ENCODE results near the gene WNT3.
"Not testable (repeated sequence)": the region's sequence is repeated elsewhere in the genome, so short reads cannot be mapped to it uniquely, and the experiment has no call there.

The WNT3 gene

DNA sequence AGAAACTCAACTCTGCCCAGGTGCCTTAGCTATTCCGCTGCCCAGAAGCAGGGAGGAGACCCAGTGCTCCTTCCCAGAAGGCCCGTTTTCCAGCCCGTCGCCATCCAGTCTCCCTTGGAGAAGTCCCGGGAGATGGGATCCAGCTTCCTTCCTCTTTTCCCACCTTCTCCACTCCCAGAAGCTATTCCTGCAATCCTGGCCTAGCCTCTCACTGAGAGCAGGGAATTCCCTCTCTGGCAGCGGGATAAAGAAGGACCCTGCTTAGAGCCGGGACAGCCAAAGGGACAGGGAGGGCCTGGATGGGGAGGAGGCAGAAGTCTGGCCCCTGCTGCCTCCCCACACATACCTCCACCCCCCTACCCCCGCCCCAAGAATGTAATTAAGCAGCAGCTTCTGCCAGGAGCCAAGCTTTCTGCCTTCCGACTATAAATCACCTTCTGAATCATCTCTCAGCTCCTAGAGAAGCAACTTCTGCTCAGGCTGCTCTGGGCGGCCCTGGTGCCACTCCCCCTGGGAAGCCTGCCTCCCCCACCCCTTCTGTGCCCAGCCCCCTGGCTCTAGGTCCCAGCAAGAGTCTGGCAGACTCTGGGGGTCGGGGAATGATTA lies 6.4 kb downstream of the WNT3 start:
- no peak for DNase-seq

DNA sequence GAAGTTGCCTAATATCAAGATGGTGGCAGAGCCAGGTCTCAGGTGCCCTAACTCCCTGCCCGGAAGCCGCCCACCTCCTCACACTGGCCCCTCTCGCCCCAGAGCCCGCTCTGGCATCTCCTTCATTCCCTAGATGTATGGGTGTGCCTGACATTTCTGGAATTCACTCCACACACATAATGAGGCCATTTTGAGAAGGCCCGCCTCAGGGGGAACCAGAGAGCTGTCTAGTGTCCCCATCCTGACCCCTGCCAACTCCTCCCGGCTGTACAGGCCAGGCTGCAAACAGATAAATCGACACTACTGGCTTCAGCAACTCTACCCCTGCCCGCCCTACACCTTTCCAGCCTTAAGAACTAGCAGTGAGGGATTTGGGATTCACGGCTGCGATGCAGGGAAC lies 7.7 kb downstream of the WNT3 start:
- no peak for DNase-seq

DNA sequence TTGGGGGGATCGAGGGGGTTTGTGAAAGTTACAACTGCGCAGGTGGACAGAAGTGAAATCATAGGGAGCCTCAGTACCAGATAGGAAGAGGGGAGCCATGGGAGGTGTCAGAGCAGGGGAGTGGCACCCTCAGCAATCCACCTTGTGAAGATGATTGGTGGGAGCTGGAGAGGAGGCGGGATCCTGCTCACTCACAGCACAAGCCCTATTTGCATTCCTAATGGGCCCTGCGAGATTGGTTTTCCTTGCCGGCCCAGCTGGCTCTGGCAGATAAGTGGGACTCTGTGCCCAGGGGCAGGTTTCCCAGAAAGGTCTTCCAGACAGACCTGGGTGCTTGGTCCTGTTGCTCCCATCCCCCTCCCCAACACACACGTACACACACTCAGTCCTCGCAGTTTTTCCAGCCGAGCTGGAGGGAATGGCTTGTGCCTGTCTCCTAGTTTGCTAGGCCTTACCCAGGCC lies 9.4 kb downstream of the WNT3 start:
- DNase-seq: no peak

DNA sequence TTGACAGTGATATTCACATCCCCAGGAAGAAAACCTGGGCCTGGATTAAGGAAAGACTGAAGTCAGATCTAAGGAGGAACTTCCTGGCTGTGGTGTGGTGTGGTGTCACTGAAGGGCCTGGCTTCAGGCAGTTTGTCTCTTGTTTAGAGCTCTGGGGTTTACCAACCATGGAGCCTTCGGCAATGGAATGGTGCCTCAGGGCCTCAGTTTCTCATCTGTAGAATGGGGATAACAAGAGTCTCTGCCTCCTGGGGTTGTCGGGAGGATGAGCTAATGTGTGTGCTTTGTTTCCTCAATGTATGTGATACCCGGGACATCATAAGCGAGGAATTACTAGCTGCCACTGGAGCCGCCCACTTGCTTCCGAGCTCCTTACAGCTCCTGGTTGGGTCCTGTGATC lies 12.7 kb downstream of the WNT3 start:
- DNase-seq: no peak

DNA sequence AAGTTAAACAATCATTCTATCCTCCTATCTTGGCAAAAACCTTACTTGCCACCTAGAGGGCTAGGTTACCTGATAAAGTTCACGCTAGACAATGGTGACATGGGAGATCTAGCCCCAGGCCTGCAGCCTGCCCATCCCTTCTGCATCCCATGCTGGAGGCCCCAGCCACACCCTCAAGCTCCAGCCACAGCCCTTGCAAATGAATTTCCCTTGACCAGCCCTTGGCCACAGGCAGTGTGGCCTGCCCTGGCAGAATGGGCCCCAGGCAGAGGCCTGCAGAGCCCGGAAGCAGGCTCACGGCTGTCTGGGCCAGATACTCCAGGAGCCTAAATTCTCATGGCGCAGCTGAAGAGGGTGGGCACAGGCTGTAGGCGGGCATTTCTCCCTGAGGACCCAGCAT lies 14.9 kb downstream of the WNT3 start:
- no peak for DNase-seq

DNA sequence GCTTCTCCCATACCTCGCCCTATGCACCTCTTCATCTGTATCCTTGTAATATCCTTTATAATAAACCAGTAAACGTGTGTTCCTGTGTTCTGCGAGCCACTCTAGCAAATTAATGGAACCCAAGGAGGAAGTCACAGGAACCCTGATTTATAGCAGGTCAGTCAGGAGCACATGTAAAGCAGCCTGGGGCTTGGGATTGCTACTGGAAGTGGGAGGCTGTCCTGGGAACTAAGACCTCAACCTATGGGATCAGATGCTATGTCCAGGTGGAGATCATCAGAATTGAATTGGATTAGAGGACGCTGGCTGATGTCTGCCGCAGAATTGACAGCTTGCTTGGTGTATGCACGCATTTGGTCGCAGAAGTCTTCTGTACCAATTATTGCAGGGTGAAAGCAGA lies 15.7 kb downstream of the WNT3 start:
- no peak for DNase-seq

DNA sequence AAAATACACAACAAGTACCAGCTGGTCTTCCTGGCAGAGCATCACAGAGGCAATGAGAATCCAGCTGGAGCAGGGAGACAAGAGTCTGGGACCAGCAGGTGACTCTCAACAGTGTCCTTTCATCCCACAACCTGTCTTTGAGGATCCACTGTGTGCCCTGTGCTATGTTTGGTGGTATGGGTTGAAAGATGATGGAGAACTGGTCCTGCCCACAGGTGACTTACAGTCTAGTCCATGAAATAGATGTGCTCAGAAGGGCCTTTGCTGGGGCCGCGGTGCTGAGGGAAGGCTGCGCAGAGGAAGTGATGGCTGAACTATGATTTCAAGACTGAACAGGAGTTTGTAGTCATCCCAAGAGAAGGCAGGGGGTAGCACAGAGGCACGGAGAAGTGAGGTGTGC lies 17.9 kb downstream of the WNT3 start:
- DNase-seq: no peak

DNA sequence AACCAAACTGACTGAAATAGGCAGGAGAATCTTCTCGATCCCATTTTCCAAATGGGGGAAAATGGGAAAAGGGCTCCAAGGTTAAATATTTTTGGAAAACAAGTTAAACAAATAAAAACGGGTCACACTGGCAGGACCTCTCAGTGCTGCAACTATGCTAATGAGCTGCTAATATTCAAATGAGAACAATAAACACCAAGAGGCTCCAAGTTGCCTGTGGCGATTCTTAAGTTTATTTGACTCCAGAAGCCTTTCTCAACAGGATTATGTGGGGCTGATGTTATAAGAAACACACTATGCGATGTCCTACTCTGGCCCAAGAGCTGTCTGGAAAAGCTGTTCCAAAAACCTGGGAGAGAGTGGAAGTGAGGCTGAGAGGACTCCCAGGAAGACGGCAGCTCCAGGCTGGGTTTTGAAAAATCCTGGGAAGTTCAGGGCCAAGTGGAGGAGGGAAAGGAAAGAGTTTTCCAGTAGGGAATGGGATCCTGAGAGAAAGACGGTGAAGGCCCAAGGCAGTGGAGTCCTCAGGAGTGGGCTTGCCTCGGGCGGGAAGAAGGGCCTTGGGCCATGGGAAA lies 21.4 kb downstream of the WNT3 start:
- DNase-seq: no peak

DNA sequence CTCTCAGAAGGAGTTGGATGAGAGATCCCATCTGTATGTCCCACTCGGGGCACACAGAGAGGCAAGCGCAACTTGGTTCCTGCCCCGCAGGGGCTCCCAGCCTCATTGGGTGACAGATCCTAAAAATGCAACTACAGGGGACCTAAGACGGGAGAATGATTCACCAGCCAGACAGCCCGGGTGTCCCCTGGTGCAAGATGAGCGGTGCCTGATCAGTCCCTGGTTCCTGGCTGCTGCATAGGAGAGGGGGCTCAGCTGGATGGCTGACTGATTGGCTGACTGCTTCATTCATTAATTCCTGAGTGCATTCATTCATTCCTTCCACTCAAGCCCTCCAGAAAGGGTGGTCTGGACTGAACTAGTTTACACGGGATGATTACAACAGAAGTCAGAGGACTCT lies 22.0 kb downstream of the WNT3 start:
- no peak for DNase-seq

DNA sequence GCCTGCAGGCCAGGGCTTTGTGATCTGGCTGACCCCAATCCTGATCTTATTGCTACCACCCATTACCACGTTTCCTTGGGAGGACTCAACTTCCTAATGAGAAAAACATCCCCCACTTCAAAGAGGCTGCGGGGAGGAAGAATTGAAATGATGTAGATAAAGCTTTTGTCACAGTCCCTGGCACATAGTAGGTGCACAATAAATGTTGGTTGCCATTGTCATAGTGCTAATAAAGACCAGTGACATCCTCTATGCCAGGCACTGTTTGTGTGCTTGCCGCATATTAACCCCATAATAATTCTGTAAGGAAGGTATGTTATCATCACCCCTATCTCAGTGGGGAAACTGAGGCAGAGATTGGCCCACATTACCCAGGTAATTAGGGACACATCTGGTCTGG lies 22.4 kb downstream of the WNT3 start:
- DNase-seq: no peak

DNA sequence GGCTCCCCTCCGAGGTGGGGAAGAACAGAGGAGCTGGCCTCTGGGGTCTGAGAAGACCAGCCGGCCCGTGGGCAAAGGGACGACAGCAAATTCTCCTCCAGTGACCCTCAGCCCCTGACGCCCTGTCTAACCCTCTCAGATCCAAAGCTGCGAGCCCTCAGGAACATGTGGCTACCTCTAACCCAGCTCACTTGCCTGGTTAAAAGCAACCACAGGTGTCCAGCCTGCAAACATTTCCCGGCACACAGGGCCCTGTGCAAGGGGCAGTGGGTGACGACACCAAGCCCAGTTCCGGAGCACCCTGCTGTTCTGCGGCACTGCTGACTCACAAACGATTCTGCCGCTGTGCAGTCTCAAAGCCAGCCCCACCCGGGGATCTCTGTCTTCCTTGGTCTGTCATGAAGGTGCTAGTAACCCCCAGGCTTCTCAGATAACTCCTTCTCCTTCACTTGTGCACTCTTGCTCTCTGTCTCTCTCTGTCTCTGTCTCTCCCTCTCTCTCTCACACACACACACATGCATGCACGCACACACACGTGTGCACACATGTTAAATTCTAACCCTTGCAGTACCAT lies 23.0 kb downstream of the WNT3 start:
- DNase-seq: no peak

DNA sequence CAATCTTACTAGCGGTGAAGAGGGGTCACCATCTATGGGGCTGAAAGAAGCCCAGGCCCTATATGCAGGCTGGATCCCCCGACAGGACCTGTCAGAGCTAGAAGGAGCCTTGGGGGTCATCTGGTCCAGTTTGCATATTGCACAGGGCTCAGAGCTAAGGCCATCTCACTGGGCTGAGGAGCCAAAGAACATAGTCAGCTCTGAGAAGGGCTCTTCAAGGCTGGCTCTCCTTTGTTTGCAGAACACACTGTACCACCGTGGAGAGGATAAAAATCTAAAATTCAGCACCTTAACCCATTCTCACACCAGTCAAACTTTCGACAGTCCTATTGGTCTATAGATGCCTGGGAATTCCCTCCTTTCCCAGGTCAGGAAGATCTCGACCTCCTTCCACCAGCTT lies 24.2 kb downstream of the WNT3 start:
- no peak for DNase-seq

DNA sequence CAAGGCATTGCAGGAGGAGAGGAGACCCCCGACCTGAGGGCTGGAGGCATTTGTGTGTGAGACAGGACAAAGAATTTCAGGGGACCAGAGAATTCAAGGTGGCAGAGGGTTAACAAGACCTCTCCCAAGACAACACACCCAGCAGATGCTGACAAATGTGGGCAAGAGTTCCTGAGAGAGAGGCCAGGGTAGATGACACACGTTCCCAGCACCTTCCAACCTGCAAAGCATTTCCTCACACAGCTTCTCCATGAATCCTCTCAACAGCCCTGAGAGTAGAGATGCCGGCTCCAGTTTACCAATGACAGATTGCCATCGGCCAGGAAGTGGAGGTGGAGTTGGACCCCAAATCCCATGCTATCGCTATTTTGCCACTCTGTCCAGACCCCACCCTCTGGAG lies 25.0 kb downstream of the WNT3 start:
- DNase-seq: no peak

DNA sequence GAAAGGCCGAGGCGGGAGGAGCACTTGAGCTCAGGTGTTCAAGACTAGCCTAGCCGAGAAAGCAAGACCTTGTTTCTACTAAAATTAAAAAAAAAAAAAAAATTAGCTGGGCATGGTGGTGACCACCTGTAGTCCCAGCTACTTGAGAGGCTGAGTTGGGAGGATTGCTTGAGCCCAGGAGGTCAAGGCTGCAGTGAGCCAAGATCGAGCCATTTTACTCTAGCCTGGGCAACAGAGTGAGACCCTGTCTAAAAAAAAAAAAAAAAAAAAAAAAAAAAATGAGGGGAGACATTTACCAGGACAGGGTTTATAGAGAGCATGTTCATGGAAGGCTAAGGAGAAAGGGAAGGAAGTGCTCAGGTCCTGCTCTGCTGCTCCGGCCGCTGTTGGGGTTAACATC lies 25.5 kb downstream of the WNT3 start:
- not testable (repeated sequence) for DNase-seq

DNA sequence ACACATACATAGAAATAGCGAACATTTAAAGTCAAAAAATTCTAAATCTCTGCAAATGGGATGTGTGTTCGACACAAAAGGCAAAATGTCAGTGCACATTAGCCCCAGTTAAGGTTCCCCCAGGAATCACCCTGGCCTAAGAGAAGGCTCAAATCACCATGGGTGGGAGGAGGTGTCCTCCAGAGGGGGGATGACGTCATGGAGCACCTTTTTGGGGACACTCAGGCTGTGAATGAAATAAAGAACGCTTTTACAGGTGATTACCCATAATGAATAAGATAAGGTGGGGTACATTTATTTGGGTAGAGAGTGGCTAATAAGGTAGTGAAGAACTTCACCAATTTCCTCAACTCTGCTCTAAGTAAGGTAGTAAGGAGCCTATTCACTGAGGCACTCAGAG lies 26.4 kb downstream of the WNT3 start:
- DNase-seq: no peak

DNA sequence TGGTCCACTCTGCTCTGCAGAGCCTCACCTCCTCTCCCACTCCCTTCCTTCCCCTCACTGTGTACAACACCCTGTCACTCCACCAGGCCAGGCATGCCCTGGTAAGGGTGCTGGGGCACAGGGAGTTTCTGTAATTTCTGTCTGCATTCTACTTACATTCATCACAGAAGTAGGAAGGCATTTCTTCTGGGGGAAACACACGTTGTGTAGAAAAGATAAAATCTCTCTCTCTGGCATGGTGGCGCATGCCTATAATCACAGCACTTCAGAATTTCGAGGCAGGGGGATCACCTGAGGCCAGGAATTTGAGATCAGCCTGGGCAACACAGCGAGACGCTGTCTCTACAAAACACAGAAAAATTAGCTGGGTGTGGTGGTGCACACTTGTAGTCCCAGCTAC lies 27.0 kb downstream of the WNT3 start:
- DNase-seq: no peak

DNA sequence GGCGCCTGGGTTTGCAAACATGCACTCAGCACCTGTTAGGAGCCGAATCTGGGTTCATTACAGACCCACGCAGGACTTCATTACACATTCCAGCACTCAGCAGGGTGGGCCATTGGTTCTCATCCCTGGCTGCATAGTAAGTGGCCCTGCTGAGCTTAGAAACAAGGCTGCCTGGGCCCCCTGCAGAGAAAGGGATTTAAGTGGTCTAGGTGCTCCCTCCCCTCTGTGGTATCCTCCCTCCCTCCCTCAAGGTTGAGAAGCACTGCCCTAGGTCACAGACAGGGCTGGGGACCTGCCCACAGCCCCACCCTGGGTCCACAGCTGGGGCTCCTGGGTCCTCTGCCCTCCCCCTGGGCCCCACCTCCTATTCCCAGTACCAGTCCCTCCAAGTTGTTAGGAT lies 28.3 kb downstream of the WNT3 start:
- no peak for DNase-seq

DNA sequence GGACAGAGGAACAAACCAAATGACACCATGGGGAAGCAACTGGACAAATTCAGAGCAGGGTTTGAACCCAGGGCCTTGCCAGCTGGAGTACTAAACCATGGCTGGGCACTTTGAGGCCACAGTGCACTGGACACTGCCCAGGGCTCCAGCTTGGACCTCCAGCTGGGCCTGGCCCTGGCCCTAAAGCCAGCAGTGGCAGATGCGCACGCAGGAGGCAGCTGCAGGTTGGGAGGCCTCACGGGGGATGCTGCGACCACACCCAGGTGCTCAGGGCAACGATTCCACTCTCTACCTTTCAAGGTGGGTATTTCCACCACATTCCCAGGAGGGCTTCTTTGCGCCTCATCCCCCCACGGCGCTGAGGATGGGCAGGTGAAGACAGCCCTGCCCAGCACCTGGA lies 28.9 kb downstream of the WNT3 start:
- no peak for DNase-seq

DNA sequence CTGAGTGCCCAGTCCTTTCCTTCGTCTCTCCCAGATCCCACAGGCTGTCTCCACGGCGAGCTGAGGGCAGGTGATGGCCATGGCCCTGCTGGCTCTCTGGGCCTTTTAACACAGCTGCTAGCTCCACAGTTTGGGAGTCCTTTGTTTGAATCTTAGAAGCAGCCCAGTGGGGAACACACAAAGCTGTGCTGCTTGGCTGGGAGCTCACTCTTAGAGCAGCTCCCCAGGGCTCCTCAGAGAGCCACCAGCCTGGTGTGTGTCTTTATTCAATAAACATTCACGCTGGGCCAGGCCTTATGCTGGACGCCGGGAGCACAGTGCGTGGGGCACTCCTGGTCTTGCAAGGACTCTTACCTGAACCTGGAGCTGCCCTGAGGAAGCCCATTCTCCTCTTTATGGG lies 29.7 kb downstream of the WNT3 start:
- DNase-seq: no peak

DNA sequence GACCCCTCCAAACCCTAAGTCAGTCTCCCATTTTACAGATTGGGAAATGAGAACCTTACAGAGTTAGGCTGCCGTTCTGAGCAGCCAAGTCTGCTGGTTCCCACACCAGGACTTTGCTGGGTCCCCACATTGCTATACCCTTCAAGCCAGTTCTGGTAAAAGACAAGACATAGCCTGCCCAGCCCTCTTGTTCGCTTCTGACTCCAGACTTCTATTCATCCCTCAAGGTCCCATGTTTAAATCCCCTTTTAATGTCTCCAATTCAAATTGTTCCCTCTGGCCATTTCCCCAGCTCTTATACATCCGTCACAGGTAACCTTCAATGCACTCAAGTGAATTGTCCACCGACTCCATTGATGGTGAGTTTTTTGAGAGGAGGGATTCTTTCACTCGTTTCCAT lies 30.2 kb downstream of the WNT3 start:
- DNase-seq: no peak

DNA sequence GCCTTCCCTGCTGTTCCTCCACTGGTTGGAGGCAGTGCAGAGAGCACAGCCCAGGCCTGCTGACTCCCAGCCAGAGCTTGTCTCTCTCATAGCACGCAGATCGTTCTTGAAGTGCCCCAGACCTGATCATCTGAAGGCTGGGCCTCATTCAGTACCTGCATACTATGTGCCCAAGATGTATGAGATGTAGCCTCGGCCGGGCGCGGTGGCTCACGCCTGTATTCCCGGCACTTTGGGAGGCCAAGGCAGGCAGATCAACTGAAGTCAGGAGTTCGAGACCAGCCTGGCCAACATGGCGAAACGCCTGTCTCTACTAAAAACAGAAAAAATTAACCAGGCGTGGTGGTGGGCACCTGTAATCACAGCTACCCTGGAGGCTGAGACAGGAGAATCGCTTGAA lies 31.0 kb downstream of the WNT3 start:
- DNase-seq: no peak

DNA sequence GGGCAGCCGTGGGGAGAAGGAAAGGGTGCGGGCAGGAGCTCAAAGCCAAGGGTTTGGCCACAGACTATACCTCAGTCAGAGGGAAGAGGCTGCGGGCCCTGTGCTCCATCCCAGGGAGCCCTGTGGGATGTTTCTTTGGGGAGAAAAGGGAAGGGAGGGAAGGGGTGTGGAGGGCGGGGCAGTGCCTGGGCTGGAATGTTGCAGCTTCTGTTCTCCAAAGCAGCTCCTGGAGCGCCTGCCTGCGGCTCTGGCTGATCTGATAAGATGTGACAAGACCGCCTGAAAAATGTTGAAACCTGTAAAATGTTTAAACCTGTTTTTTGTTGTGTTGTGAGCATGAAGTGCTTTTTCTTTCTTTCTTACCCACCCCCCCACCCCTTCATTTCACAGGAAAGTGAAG lies 32.8 kb downstream of the WNT3 start:
- no peak for DNase-seq

DNA sequence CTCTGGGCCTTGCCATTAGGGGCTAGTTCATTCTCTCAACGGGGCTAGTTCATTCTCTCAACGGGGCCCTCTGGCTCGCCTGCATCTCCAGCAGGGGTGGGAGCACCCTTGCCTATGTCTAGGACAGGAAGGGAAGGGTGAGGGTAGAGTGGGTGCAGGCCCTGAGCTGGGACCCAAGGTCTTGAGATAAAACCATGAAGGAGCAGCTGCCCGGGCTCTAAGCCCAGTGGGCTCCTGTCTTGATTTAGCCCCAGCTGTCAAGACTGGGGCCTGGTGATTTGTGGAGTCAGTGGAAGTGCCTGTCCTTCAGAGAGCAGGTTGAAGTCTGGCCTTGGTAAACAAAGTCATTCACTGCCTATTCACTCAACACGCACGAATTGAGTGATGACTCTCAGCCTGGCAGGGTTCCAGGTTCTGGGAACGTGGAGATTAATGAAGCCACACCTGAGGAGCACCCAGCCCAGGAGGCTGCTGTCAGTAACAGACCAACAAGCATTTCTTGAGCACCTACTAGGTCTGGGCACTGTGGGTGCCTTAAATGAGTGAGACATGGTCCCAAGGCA lies 35.4 kb downstream of the WNT3 start:
- DNase-seq: no peak

DNA sequence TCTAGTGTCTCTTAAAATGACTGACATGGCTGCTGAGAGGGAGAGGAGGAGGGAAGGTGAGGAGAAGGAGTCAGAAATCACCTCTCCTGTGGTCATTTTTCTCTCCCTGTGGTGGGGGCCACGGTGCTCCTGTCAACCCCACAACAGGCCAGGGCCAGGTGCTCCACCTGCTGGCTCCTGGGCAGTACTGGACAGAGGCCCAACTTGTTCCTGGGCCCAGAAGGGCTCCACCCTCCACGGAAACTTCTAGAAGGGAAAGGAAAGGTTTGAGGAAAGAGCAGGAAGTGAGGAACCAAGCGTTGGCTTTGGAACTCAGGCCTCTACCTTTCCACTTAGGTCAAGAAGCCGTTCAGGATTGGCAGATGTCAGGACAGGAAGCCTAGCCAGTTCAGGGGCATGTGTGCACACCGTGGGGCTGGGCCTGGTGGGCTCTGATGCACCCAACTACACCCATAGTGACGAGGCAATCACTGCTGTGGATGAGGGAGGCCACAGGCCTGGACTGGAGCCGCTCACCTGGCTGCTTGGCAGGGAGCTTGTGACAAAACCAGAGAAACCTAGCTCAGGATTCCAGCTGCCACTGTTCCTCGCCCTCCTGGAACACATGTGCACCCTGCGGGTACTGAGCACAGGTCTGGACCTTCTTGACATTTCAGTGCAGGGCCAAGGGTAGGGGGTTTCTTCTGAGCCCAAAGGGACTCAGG lies 36.1 kb downstream of the WNT3 start:
- DNase-seq: no peak
